ENCODE measurements around the gene CACNB4.

The CACNB4 gene

GRCh38 chr2:151830961-151831360 lies 267.9 kb downstream of the CACNB4 start:
- TF ChIP-seq TAF1 (IDR thresholded peaks at IDR 0.05; ENCODE audit: borderline replicate concordance, insufficient read depth, low read length), result no peak

- TF ChIP-seq POLR2AphosphoS5 (IDR thresholded peaks at IDR 0.05; ENCODE audit: low read depth, low read length) (no peak), TAF1 (IDR thresholded peaks at IDR 0.05; ENCODE audit: borderline replicate concordance, insufficient read depth, low read length) (no peak), REST (IDR thresholded peaks at IDR 0.05; ENCODE audit: insufficient read depth in 1 of 2, low read depth in 2 of 2, low read length in 2 of 2) (no peak)
Measured at GRCh38 chr2:151828890-151829324, 269.9 kb downstream of the CACNB4 start.

GRCh38 chr2:151828143-151828889 lies 270.5 kb downstream of the CACNB4 start, which contains the start of gene ARL5A:
Gene ARL5A (minus strand): TSS chr2:151828421. CDS start chr2:151828176, 245 bp downstream.
- TF ChIP-seq FOXP2 (optimal IDR thresholded peaks at IDR 0.05; ENCODE audit: borderline replicate concordance, extremely low read depth, extremely low read length, insufficient read depth) (peak; percentile 84), REST (IDR thresholded peaks at IDR 0.05; ENCODE audit: insufficient read depth in 1 of 2, low read depth in 2 of 2, low read length in 2 of 2) (0 out of 4 replicates have a peak, but pooled peaks of 1 of the 2 experiments have one; percentile 15), TAF1 (IDR thresholded peaks at IDR 0.05; ENCODE audit: borderline replicate concordance, insufficient read depth, low read length) (peak; percentile 52; the same call in 1 of the 2 replicates), POLR2AphosphoS5 (IDR thresholded peaks at IDR 0.05; ENCODE audit: low read depth, low read length) (peak; percentile 89), SIN3A (IDR thresholded peaks at IDR 0.05; ENCODE audit: borderline replicate concordance, insufficient read depth, low read length) (no peak)

- TF ChIP-seq FOXP2 (optimal IDR thresholded peaks at IDR 0.05; ENCODE audit: borderline replicate concordance, extremely low read depth, extremely low read length, insufficient read depth) (no peak), SIN3A (IDR thresholded peaks at IDR 0.05; ENCODE audit: borderline replicate concordance, insufficient read depth, low read length) (no peak), REST (IDR thresholded peaks at IDR 0.05; ENCODE audit: insufficient read depth in 1 of 2, low read depth in 2 of 2, low read length in 2 of 2) (no peak), POLR2AphosphoS5 (IDR thresholded peaks at IDR 0.05; ENCODE audit: low read depth, low read length) (no peak), TAF1 (IDR thresholded peaks at IDR 0.05; ENCODE audit: borderline replicate concordance, insufficient read depth, low read length) (no peak)
Measured at GRCh38 chr2:151827564-151828142, 271.2 kb downstream of the CACNB4 start.

GRCh38 chr2:151826737-151827157 lies 272.1 kb downstream of the CACNB4 start:
- no peak for TF ChIP-seq REST (IDR thresholded peaks at IDR 0.05; ENCODE audit: insufficient read depth in 1 of 2, low read depth in 2 of 2, low read length in 2 of 2)
- no peak for TF ChIP-seq POLR2AphosphoS5 (IDR thresholded peaks at IDR 0.05; ENCODE audit: low read depth, low read length)
- TF ChIP-seq SIN3A (IDR thresholded peaks at IDR 0.05; ENCODE audit: borderline replicate concordance, insufficient read depth, low read length), result no peak

Data from PFSK-1 (cell line).